GM10266 (cell line): Measurements from ENCODE around the gene KCNT1.

ENCODE experiments used
- DNase-seq: peaks from one replicate; pipeline ENCODE4 v3.0.0; 2012; ENCODE audit errors: extremely low spot score
- TF ChIP-seq, protein P1 (sequence below): IDR thresholded peaks from 2 replicates; pipeline ENCODE4 v1.5.1; 2012; ENCODE audit warnings: mild to moderate bottlenecking, low read depth; ENCODE audit not compliant: control insufficient read depth, insufficient read depth; ENCODE audit errors: missing control alignments

Gene KCNT1

DNA sequence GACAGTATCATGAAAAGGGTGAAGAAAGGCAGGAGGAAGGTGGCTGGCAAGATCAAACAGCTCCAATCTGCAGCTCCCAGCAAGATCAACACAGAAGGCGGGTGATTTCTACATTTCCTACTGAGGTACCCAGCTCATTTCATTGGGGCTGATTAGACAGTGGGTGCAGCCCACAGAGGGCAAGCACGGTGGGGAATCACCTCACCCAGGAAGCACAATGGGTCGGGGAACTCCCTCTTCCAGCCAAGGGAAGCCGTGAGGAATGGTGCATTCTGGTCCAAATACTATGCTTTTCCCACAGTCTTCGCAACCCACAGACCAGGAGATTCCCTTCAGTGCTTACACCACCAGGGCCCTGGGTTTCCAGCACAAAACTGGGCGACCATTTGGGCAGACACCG is 138.6 kb downstream of the KCNT1 start:
- TF ChIP-seq, protein P1, sequence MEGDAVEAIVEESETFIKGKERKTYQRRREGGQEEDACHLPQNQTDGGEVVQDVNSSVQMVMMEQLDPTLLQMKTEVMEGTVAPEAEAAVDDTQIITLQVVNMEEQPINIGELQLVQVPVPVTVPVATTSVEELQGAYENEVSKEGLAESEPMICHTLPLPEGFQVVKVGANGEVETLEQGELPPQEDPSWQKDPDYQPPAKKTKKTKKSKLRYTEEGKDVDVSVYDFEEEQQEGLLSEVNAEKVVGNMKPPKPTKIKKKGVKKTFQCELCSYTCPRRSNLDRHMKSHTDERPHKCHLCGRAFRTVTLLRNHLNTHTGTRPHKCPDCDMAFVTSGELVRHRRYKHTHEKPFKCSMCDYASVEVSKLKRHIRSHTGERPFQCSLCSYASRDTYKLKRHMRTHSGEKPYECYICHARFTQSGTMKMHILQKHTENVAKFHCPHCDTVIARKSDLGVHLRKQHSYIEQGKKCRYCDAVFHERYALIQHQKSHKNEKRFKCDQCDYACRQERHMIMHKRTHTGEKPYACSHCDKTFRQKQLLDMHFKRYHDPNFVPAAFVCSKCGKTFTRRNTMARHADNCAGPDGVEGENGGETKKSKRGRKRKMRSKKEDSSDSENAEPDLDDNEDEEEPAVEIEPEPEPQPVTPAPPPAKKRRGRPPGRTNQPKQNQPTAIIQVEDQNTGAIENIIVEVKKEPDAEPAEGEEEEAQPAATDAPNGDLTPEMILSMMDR = no peak
- DNase-seq = no peak
